Measurements from ENCODE around the gene CYP3A7. TPM values are rescaled to one million over a fixed set of nuclear protein-coding genes. Genes with fewer than 3 reads are reported as not detected.
"Not testable (repeated sequence)": the region's sequence is repeated elsewhere in the genome, so short reads cannot be mapped to it uniquely, and the experiment has no call there.

The CYP3A7 gene
- total RNA-seq, 3 donors from 2014 or later = 0.39 to 0.82 TPM; not detected in 1

DNA sequence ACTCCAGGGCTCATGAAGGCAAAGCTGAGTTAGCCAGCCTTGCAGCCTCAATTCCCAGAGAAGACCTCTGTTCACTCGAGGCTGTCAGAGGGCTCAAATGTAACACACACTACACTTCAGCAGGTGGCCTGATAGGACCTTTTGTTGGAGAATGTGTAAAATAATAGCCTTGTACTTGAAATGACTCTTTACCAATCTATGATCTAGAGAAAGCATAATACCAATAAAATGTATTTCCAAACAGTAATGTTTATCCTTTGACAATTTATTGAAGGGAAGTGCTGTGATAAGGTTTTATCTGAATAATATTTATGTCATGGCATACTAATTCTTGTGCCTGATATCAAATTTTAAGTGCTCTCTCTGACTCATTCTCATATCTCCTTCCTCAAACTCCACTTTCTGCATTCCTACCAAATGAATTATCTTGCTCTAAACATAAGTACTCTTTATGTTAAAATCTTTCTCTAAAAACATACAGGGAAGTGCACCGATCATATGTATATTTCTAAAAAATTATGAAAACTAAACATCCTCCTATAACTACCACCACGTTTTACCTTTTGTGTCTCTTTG is 20.9 kb downstream of the CYP3A7 start:
- no peak for ATAC-seq
- Histone ChIP-seq H3K4me3 (no peak overlapping the region), H3K36me3 (ENCODE audit: low read depth) (no peaks in the 10 kb centered on the region), H3K4me1 (ENCODE audit: low read depth) (no peaks in the 10 kb centered on the region), H3K9me3 (no peaks in the 10 kb centered on the region)
- intact Hi-C loops (cut with DNase I, micrococcal nuclease) = no loop called here
- DNase-seq = no peak
- TF ChIP-seq, protein P1, sequence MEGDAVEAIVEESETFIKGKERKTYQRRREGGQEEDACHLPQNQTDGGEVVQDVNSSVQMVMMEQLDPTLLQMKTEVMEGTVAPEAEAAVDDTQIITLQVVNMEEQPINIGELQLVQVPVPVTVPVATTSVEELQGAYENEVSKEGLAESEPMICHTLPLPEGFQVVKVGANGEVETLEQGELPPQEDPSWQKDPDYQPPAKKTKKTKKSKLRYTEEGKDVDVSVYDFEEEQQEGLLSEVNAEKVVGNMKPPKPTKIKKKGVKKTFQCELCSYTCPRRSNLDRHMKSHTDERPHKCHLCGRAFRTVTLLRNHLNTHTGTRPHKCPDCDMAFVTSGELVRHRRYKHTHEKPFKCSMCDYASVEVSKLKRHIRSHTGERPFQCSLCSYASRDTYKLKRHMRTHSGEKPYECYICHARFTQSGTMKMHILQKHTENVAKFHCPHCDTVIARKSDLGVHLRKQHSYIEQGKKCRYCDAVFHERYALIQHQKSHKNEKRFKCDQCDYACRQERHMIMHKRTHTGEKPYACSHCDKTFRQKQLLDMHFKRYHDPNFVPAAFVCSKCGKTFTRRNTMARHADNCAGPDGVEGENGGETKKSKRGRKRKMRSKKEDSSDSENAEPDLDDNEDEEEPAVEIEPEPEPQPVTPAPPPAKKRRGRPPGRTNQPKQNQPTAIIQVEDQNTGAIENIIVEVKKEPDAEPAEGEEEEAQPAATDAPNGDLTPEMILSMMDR (IDR thresholded peaks at IDR 0.05) = no peak

DNA sequence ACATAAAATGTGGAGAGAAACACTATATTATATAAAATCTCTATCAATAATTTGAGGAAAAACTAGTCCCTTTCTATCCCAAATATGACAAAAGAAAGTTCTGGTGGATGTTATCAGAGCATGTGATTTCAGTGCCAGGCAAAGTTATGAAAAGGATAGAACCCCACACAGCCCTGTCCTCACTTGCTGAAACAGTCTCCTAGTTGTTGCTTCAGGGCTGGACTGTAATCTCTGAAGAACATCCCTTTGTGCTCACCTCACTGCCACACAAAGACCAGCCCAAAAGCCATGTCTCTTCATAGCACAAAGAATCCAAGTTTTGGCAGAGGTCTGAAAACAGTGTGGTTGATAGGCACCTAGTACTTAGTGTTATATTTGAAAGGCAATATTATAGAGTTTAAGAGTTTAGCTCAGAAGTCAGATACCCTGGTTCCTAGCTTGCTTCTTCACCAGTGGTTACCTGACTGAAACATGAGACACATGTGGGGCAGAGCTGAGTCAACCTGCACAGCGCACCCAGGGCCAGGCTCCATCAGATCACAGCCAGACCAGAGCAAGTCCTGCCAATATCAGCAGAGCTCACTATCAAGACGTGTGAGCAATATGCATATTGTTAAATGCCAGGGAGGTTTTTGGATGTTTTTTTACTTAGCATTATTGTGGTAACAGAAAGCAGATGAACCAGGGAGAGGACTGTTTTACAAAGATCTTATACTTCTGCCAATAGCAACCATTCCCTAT is 25.0 kb downstream of the CYP3A7 start:
- Histone ChIP-seq H3K9me3 (peaks cover 5% of the 10 kb centered on the region), H3K4me1 (ENCODE audit: low read depth) (no peaks in the 10 kb centered on the region), H3K4me3 (no peak overlapping the region), H3K36me3 (ENCODE audit: low read depth) (no peaks in the 10 kb centered on the region)
- DNase-seq (no peak), ATAC-seq (no peak)
- TF ChIP-seq, protein P1 (IDR thresholded peaks at IDR 0.05) = no peak
- intact Hi-C loops (cut with DNase I, micrococcal nuclease) = no loop called here

DNA sequence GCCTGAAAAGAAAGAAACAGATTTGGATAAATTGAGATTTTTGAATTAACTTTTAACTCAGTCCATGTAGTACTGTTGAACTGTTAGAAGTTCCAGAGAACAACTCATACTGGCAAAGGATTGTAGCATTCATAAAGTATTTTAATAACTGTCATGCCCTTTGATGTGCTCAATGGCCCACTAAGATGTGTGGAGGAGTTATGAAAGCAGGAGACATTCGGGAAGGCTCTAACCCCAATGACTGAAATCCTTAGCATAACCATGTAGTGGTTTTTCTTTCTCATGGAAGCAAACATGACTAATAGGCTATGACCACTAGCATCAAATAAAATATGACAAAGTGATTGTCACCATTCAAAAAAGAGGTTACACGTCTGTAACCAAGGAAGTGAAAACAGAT is 25.7 kb downstream of the CYP3A7 start:
- intact Hi-C loops (cut with DNase I, micrococcal nuclease) = no loop called here
- TF ChIP-seq, protein P1 (IDR thresholded peaks at IDR 0.05) = no peak
- DNase-seq = no peak
- no peaks in the 10 kb centered on the region for H3K36me3 ChIP-seq (ENCODE audit: low read depth)
- no peaks in the 10 kb centered on the region for H3K4me1 ChIP-seq (ENCODE audit: low read depth)
- no peak overlapping the region for H3K4me3 ChIP-seq
- no peak for ATAC-seq
- H3K9me3 ChIP-seq = peaks cover 5% of the 10 kb centered on the region

DNA sequence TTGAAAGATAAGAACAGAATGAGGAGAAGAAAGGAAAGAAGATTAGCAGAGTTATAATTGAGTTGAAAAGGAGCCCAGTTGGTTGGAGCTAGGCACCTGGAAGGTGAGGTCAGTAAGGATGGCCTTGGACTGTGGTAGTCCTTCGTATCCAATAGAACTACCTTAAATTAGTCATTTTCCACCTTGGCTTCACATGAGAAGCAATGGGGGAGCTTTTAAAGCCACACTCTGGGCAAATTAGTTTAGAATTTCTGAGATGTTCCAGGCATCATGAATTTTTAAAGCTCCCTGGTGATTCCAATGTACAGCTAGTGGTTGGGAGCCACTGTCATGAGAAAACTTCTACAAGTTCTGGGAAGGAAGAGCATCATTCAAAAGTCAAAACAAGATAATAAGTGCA is 27.9 kb downstream of the CYP3A7 start:
- H3K9me3 ChIP-seq = peaks cover 5% of the 10 kb centered on the region
- ATAC-seq = no peak
- intact Hi-C loops (cut with DNase I, micrococcal nuclease) = no loop called here
- TF ChIP-seq, protein P1 (IDR thresholded peaks at IDR 0.05) = no peak
- no peak for DNase-seq
- no peaks in the 10 kb centered on the region for H3K36me3 ChIP-seq (ENCODE audit: low read depth)
- no peak overlapping the region for H3K4me3 ChIP-seq
- H3K4me1 ChIP-seq (ENCODE audit: low read depth) = no peaks in the 10 kb centered on the region

DNA sequence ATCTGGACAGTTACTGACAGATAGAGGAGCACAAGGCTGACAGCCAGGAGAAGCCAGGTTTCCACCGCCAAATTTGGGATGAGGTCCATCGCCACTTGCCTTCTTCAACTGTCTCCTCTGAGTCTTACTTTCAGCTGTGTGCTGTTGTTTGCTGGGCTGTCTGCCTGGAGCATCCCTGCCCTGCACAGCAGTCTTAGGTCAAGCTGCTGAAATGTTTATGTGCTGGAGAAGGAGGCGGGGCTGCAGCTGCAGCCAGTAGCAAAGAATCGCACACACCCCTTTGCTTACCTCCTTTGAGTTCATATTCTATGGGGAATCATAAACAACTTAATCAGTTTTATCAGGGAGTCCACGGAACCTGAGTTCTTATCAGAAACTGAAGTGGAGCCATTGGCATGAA is 35.0 kb downstream of the CYP3A7 start:
- Histone ChIP-seq H3K4me3 (no peak overlapping the region), H3K9me3 (no peaks in the 10 kb centered on the region), H3K36me3 (ENCODE audit: low read depth) (no peaks in the 10 kb centered on the region), H3K4me1 (ENCODE audit: low read depth) (no peaks in the 10 kb centered on the region)
- ATAC-seq = peak; percentile 76
- TF ChIP-seq, protein P1 (IDR thresholded peaks at IDR 0.05) = no peak
- peak in 2 of 3 donors; percentile 43 to 46 for DNase-seq
- intact Hi-C loops (cut with DNase I, micrococcal nuclease) = no loop called here

DNA sequence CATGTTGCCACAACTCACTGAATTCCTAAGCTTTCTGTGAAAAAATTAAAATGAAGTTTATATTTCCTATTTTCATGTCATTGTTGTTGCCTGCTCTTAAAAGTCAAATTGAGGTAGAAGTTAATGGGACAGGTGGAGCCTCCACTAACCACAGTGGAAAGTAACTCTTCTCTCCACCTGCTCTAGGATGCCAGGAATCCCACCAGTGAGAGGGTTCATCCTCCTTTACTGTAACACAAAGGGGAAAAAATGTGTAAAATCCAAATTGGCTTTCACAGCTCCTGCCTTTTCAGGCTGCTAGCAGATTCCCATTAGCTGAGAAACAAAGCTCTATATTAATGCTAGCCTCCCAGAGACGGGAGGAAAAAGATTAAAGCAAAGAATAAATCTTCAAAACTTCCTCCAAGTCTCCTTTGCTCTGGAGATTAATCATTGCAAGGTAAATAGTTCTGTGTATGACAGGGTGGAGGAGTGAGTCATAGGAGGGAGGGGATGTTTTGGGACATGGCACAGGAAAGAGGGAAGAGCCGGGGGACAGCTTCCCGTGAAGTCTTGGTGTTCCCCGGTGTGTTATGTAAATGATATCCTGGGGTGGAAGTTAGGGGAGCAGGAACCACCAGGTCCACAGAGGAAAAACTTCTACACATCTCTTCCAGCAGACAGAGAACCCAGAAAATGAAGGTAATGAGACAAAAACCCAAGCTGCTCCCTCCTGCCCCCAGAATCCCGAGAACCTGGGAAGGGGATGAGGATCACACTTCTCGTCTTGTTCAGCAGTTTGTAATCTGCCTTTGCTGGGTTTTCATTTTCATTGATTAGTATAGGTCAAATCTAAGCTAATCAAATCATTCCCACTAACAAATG is 35.9 kb downstream of the CYP3A7 start:
- intact Hi-C loops (cut with DNase I, micrococcal nuclease); H3K9me3 ChIP-seq; H3K4me1 ChIP-seq (ENCODE audit: low read depth); H3K36me3 ChIP-seq (ENCODE audit: low read depth); H3K4me3 ChIP-seq: not testable (repeated sequence)
- ATAC-seq (peak; percentile 98), DNase-seq (peak in 1 of 3 donors; percentile 64)

All from mucosa of descending colon (tissue), 3 donors.